HEK293 (cell line): ENCODE measurements around the gene KIRREL3.

Source experiments
- CTCF ChIA-PET: fragments of 350-600 bp; formaldehyde crosslinking; extraction: SDS; loops from one replicate; lab custom pipeline; 2021; ENCODE audit warnings: antibody characterized with exemption; lab: Yijun Ruan, JAX
- POLR2A ChIA-PET: fragments of 300-600 bp; formaldehyde crosslinking; extraction: SDS; loops from one replicate; lab custom pipeline; 2020; ENCODE audit warnings: antibody characterized with exemption, inconsistent platforms; lab: Yijun Ruan, JAX
- H3K27ac ChIP-seq: fragments of 200-500 bp; sonication (Bioruptor generic); 2 replicates; pipeline ENCODE4 v1.5.1; 2014; ENCODE audit warnings: low read depth, low read length, control low read depth, inconsistent platforms; ENCODE audit errors: extremely low read depth
- H3K36me3 ChIP-seq, 2 experiments: fragments of 200-500 bp in 1 of 2; sonication (Bioruptor generic) in 1 of 2; 1 replicate in 1 of 2; 2 replicates in 1 of 2; pipeline ENCODE4 v1.5.1; 2014 to 2017; ENCODE audit warnings: inconsistent platforms in 2 of 2, low read length in 2 of 2; ENCODE audit not compliant: control insufficient read depth in 2 of 2, insufficient read depth in 1 of 2
- H3K4me1 ChIP-seq: fragments of 200-500 bp; sonication (Bioruptor generic); 2 replicates; pipeline ENCODE4 v1.5.1; 2014; ENCODE audit warnings: mild to moderate bottlenecking, low read length, inconsistent platforms; ENCODE audit not compliant: control insufficient read depth, insufficient read depth
- H3K4me3 ChIP-seq: 2 replicates; pipeline ENCODE4 v1.5.1; 2011; ENCODE audit warnings: low read depth, mild to moderate bottlenecking, control low read depth, low read length, moderate library complexity
- H3K9me3 ChIP-seq: fragments of 200-500 bp; sonication (Bioruptor generic); 2 replicates; pipeline ENCODE4 v1.5.1; 2014; ENCODE audit warnings: low read depth, low read length, inconsistent platforms; ENCODE audit not compliant: control insufficient read depth, insufficient read depth
- GLIS2 ChIP-seq: fragments of 450-650 bp; formaldehyde crosslinking; IDR thresholded peaks from 2 replicates; pipeline ENCODE4 v1.5.1; 2016; ENCODE audit warnings: missing biosample characterization, missing genetic modification characterization
- INSM2 ChIP-seq: fragments of 450-650 bp; formaldehyde crosslinking; IDR thresholded peaks from 2 replicates; pipeline ENCODE4 v1.5.1; 2016; ENCODE audit warnings: missing biosample characterization, missing genetic modification characterization
- SCRT1 ChIP-seq: fragments of 450-650 bp; formaldehyde crosslinking; IDR thresholded peaks from 2 replicates; pipeline ENCODE4 v1.5.1; 2016; ENCODE audit warnings: missing biosample characterization, missing genetic modification characterization, borderline replicate concordance
- SP3 ChIP-seq: fragments of 450-650 bp; formaldehyde crosslinking; IDR thresholded peaks from 2 replicates; pipeline ENCODE4 v1.5.1; 2016; ENCODE audit warnings: missing biosample characterization, missing genetic modification characterization
- ZBTB17 ChIP-seq: fragments of 450-650 bp; formaldehyde crosslinking; IDR thresholded peaks from 2 replicates; pipeline ENCODE4 v1.5.1; 2016; ENCODE audit warnings: missing biosample characterization, missing genetic modification characterization
- ZBTB20 ChIP-seq: fragments of 450-650 bp; formaldehyde crosslinking; IDR thresholded peaks from 2 replicates; pipeline ENCODE4 v1.5.1; 2016; ENCODE audit warnings: missing biosample characterization, missing genetic modification characterization
- ZFP37 ChIP-seq: fragments of 450-650 bp; formaldehyde crosslinking; IDR thresholded peaks from 2 replicates; pipeline ENCODE4 v1.5.1; 2016; ENCODE audit warnings: missing biosample characterization, missing genetic modification characterization
- ZNF133 ChIP-seq: fragments of 450-650 bp; formaldehyde crosslinking; IDR thresholded peaks from 2 replicates; pipeline ENCODE4 v1.5.1; 2016; ENCODE audit warnings: missing biosample characterization, missing genetic modification characterization
- ZNF148 ChIP-seq: fragments of 450-650 bp; formaldehyde crosslinking; IDR thresholded peaks from 2 replicates; pipeline ENCODE4 v1.5.0; 2017; ENCODE audit warnings: missing biosample characterization, missing genetic modification characterization, borderline replicate concordance
- ZNF155 ChIP-seq: fragments of 450-650 bp; formaldehyde crosslinking; IDR thresholded peaks from 2 replicates; pipeline ENCODE4 v1.5.1; 2016; ENCODE audit warnings: missing biosample characterization, missing genetic modification characterization
- ZNF280C ChIP-seq: fragments of 450-650 bp; formaldehyde crosslinking; IDR thresholded peaks from 2 replicates; pipeline ENCODE4 v1.5.1; 2016; ENCODE audit warnings: missing biosample characterization, missing genetic modification characterization
- ZNF280D ChIP-seq: fragments of 450-650 bp; formaldehyde crosslinking; IDR thresholded peaks from 2 replicates; pipeline ENCODE4 v1.5.1; 2016; ENCODE audit warnings: missing biosample characterization, missing genetic modification characterization
- ZNF302 ChIP-seq: fragments of 450-650 bp; formaldehyde crosslinking; IDR thresholded peaks from 2 replicates; pipeline ENCODE4 v1.5.1; 2016; ENCODE audit warnings: missing biosample characterization, missing genetic modification characterization, low read depth
- ZNF366 ChIP-seq: fragments of 450-650 bp; formaldehyde crosslinking; conservative IDR thresholded peaks from 2 replicates; pipeline ENCODE4 v1.5.1; 2016; ENCODE audit warnings: missing biosample characterization, missing genetic modification characterization
- ZNF513 ChIP-seq: fragments of 450-650 bp; IDR thresholded peaks from 2 replicates; pipeline ENCODE4 v1.5.1; 2018; ENCODE audit warnings: missing biosample characterization, missing genetic modification characterization
- ZNF514 ChIP-seq: fragments of 450-650 bp; formaldehyde crosslinking; IDR thresholded peaks from 2 replicates; pipeline ENCODE4 v1.5.1; 2016; ENCODE audit warnings: missing biosample characterization, missing genetic modification characterization
- ZNF558 ChIP-seq: fragments of 450-650 bp; formaldehyde crosslinking; IDR thresholded peaks from 2 replicates; pipeline ENCODE4 v1.5.1; 2016; ENCODE audit warnings: missing biosample characterization, missing genetic modification characterization
- ZNF571 ChIP-seq: fragments of 450-650 bp; formaldehyde crosslinking; IDR thresholded peaks from 2 replicates; pipeline ENCODE4 v1.5.0; 2017; ENCODE audit warnings: missing biosample characterization, missing genetic modification characterization
- ZNF610 ChIP-seq: fragments of 450-650 bp; formaldehyde crosslinking; IDR thresholded peaks from 2 replicates; pipeline ENCODE4 v1.5.1; 2016; ENCODE audit warnings: missing biosample characterization, missing genetic modification characterization, borderline replicate concordance
- ZNF629 ChIP-seq: fragments of 450-650 bp; formaldehyde crosslinking; IDR thresholded peaks from 2 replicates; pipeline ENCODE4 v1.5.1; 2017; ENCODE audit warnings: missing biosample characterization, missing genetic modification characterization
- ZNF747 ChIP-seq: fragments of 450-650 bp; formaldehyde crosslinking; IDR thresholded peaks from 2 replicates; pipeline ENCODE4 v1.5.1; 2016; ENCODE audit warnings: missing biosample characterization, missing genetic modification characterization

Gene KIRREL3

GRCh38 chr11:127002669-127003259 lies 2.2 kb upstream of the KIRREL3 start:
- CTCF ChIA-PET: interaction anchor here (1.0 to 1.2 kb wide), 2 partner anchors 11 to 286 kb away, joined by 3 to 4 read pairs; no protein-coding TSS in a partner anchor
- TF ChIP-seq ZNF629: no peak
- TF ChIP-seq INSM2 (tag by site-specific recombination): no peak
- TF ChIP-seq SP3 (tag by site-specific recombination): no peak
- TF ChIP-seq ZNF133 (tag by site-specific recombination): no peak
- no peak for TF ChIP-seq ZNF366 (tag by site-specific recombination)
- no peak for TF ChIP-seq ZNF514
- TF ChIP-seq GLIS2 (tag by site-specific recombination): no peak
- Histone ChIP-seq H3K4me3 (peak overlapping the region; percentile 26), H3K36me3 (no peaks in the 10 kb centered on the region), H3K4me1 (no peaks in the 10 kb centered on the region), H3K9me3 (no peaks in the 10 kb centered on the region), H3K27ac (no peak overlapping the region)
- POLR2A ChIA-PET: no interaction called here

- Histone ChIP-seq H3K9me3 (no peaks in the 10 kb centered on the region), H3K4me3 (no peak overlapping the region), H3K4me1 (no peaks in the 10 kb centered on the region), H3K27ac (no peak overlapping the region), H3K36me3 (no peaks in the 10 kb centered on the region)
- ChIA-PET CTCF (interaction anchor here (1.0 kb wide), 1 partner anchor 10 kb away, joined by 5 read pairs; no protein-coding TSS in a partner anchor), POLR2A (no interaction called here)
- TF ChIP-seq ZFP37: no peak
- TF ChIP-seq ZNF571 (tag by site-specific recombination): no peak
- TF ChIP-seq ZNF280D (tag by site-specific recombination): no peak
- no peak for TF ChIP-seq ZNF280C (tag by site-specific recombination)
- no peak for TF ChIP-seq ZNF747 (tag by site-specific recombination)
- TF ChIP-seq ZBTB17: no peak
- TF ChIP-seq INSM2 (tag by site-specific recombination): no peak
- no peak for TF ChIP-seq ZNF610 (tag by site-specific recombination)
- TF ChIP-seq ZNF148 (tag by site-specific recombination): no peak
- TF ChIP-seq ZNF133 (tag by site-specific recombination): no peak
- TF ChIP-seq SCRT1 (tag by site-specific recombination): no peak
- TF ChIP-seq ZNF155 (tag by site-specific recombination): no peak
- TF ChIP-seq ZNF558 (tag by site-specific recombination): no peak
- TF ChIP-seq ZNF513 (tag by site-specific recombination): no peak
- no peak for TF ChIP-seq ZNF302 (tag by site-specific recombination)
- no peak for TF ChIP-seq ZBTB20 (tag by site-specific recombination)
These were observed 411 bp upstream of the KIRREL3 start for GRCh38 chr11:127000981-127001380.
